T-helper 1 cell treated with Interleukin-12 subunit alpha and Interleukin-12 subunit beta and Interleukin-4 antibody, amounts not matched to agents 30 μg/mL and 1 μg/mL, for 36 hours (primary cell): ENCODE results near the gene TTLL8.
"Not testable (repeated sequence)": the region's sequence is repeated elsewhere in the genome, so short reads cannot be mapped to it uniquely, and the experiment has no call there.

Experiments used
- H3K27ac Mint-ChIP-seq: one replicate; pipeline ENCODE4 v1.8.0; 2021; ENCODE audit warnings: mild to moderate bottlenecking, mixed read lengths
- H3K27me3 Mint-ChIP-seq: one replicate; pipeline ENCODE4 v1.8.0; 2021; ENCODE audit warnings: low read depth, mixed read lengths
- H3K36me3 Mint-ChIP-seq: one replicate; pipeline ENCODE4 v1.8.0; 2021; ENCODE audit warnings: low read depth, mixed read lengths
- H3K4me1 Mint-ChIP-seq: one replicate; pipeline ENCODE4 v1.8.0; 2021; ENCODE audit warnings: low read depth, mixed read lengths
- H3K4me3 Mint-ChIP-seq: one replicate; pipeline ENCODE4 v1.8.0; 2021; ENCODE audit warnings: mild to moderate bottlenecking, moderate library complexity, mixed read lengths
- H3K9me3 Mint-ChIP-seq: one replicate; pipeline ENCODE4 v1.8.0; 2021; ENCODE audit warnings: mixed read lengths

Gene TTLL8

GRCh38 chr22:50087646-50088045, 29.5 kb upstream of the TTLL8 start:
- peaks cover 6% of the 10 kb centered on the region for H3K4me1 Mint-ChIP-seq
- H3K4me3 Mint-ChIP-seq = no peak overlapping the region
- peaks cover 17% of the 10 kb centered on the region for H3K27me3 Mint-ChIP-seq
- H3K27ac Mint-ChIP-seq = no peak overlapping the region
- peaks cover 5% of the 10 kb centered on the region for H3K9me3 Mint-ChIP-seq
- peaks cover 12% of the 10 kb centered on the region for H3K36me3 Mint-ChIP-seq

GRCh38 chr22:50086975-50087374, 28.9 kb upstream of the TTLL8 start:
- H3K4me3 Mint-ChIP-seq, H3K4me1 Mint-ChIP-seq, H3K9me3 Mint-ChIP-seq, H3K27ac Mint-ChIP-seq: not testable (repeated sequence)
- Mint-ChIP-seq H3K27me3 (peaks cover 17% of the 10 kb centered on the region), H3K36me3 (peaks cover 12% of the 10 kb centered on the region)

- H3K4me1 Mint-ChIP-seq = peaks cover 6% of the 10 kb centered on the region
- H3K27me3 Mint-ChIP-seq = peaks cover 17% of the 10 kb centered on the region
- no peak overlapping the region for H3K4me3 Mint-ChIP-seq
These were observed 28.4 kb upstream of the TTLL8 start for GRCh38 chr22:50086526-50086925.

GRCh38 chr22:50085211-50085972, 27.3 kb upstream of the TTLL8 start, which contains the start of gene MLC1:
MLC1 (minus strand) TSS chr22:50085426; CDS start chr22:50084902, 524 bp downstream.
- Mint-ChIP-seq H3K4me3 (peak within 1 kb of the TSS; percentile 42), H3K36me3 (peaks cover 12% of the 10 kb centered on the region), H3K4me1 (peaks cover 6% of the 10 kb centered on the region), H3K27me3 (peaks cover 17% of the 10 kb centered on the region), H3K9me3 (peaks cover 5% of the 10 kb centered on the region), H3K27ac (no peak within 1 kb of the TSS)

More at GRCh38 chr22:50086526-50086925, 28.4 kb upstream of the TTLL8 start:
- peaks cover 5% of the 10 kb centered on the region for H3K9me3 Mint-ChIP-seq
- no peak overlapping the region for H3K27ac Mint-ChIP-seq
- peaks cover 12% of the 10 kb centered on the region for H3K36me3 Mint-ChIP-seq

GRCh38 chr22:50084614-50085021, 26.5 kb upstream of the TTLL8 start:
- no peak overlapping the region for H3K27ac Mint-ChIP-seq
- H3K36me3 Mint-ChIP-seq = peaks cover 12% of the 10 kb centered on the region

DNA sequence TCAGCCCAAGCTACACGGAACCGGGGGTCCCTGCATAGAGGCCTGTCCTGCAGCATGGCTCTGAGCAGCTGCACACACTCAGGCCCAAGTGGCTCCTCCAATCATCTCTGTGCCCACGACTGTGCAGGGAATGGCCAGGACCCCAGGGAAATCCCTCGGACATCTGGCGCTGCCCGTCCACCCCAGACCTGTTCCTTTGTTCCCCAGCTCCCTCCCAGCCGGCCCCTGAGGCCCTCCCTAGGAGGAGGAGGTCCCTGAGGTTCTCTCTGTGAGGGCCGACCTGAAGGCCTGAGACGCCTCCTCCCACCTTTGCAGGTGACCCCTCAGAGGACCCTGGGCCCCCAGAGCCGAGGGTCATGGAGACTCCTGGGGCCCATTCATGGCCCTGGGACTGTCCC, 26.0 kb upstream of the TTLL8 start:
- Mint-ChIP-seq H3K27ac (no peak overlapping the region), H3K4me3 (no peak overlapping the region), H3K9me3 (peaks cover under 1% of the 10 kb centered on the region), H3K27me3 (peaks cover 17% of the 10 kb centered on the region), H3K4me1 (peaks cover 6% of the 10 kb centered on the region), H3K36me3 (peaks cover 11% of the 10 kb centered on the region)

More at GRCh38 chr22:50084614-50085021, 26.5 kb upstream of the TTLL8 start:
- peaks cover 6% of the 10 kb centered on the region for H3K4me1 Mint-ChIP-seq
- no peak overlapping the region for H3K4me3 Mint-ChIP-seq
- H3K27me3 Mint-ChIP-seq = peaks cover 17% of the 10 kb centered on the region
- H3K9me3 Mint-ChIP-seq = peaks cover 5% of the 10 kb centered on the region

- H3K36me3 Mint-ChIP-seq = peaks cover 9% of the 10 kb centered on the region
- peaks cover 17% of the 10 kb centered on the region for H3K27me3 Mint-ChIP-seq
- no peak overlapping the region for H3K4me3 Mint-ChIP-seq
- H3K27ac Mint-ChIP-seq = no peak overlapping the region
- H3K9me3 Mint-ChIP-seq = no peaks in the 10 kb centered on the region
- H3K4me1 Mint-ChIP-seq = peaks cover 6% of the 10 kb centered on the region
These were observed 25.5 kb upstream of the TTLL8 start for GRCh38 chr22:50083462-50084079.

DNA sequence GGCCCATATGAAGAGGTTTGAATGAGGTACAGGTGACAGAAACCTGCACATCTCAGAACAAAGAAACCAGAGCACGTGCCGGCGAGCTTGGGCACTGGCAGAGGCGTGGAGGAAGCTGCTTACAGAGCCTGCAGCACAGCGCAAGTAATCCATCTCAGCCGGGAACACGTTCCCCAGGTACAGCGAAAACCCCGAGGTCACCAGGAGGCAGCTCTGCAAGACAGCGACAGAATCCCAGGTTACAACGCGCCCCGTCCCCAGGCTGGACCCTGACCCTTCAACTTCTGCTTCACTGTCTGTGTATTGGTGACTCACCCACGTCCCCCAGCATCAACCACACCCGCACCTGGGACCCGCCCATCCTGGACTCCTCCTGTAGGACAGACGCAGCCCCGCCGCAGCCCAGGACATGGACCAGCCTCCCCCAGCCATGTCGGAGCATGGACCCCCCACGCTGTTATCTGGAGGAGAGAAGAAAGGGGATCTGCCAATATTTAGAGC, 24.9 kb upstream of the TTLL8 start:
- Mint-ChIP-seq H3K36me3 (peaks cover 9% of the 10 kb centered on the region), H3K9me3 (no peaks in the 10 kb centered on the region), H3K27ac (no peak overlapping the region), H3K4me1 (peaks cover 6% of the 10 kb centered on the region), H3K27me3 (peaks cover 17% of the 10 kb centered on the region), H3K4me3 (no peak overlapping the region)

GRCh38 chr22:50082197-50082715, 24.2 kb upstream of the TTLL8 start:
- no peak overlapping the region for H3K27ac Mint-ChIP-seq

DNA sequence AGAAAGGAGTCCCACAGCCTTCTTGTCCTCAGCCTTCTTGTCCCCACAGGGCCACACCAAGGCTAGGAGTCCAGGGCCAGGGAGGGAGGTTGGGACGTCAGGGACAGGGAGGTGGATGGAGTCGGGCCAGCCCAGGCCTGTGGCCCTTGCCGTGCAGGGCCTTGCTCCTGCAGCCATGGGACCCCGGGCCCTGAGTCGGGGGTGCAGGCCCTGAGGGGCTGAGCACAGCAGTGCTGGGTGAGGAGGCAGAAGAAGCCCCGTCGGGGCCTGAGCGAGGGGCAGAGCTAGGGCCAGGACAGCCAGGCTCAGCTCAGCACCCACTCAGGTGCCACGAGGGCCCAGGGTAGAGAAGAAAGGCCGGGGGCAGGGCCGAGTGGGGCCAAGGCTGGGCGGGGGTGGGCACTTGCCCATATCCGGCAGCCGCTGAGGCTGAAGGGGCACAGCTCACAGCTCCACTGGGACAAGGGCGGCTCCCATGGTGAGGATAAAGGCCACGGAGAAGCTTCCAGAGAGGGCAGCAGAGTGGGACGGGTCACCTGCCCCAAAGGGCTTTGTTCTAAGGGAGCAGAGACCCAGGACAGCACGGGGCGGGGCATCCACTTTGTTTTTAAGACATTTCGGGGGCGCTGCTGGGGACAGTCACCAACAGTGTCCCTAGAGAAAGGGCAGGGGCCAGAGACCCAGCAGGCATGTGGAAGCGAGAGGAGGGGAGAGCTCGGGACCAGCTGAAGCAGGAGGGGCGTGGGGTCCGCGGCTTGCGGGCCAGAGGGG, 23.5 kb upstream of the TTLL8 start:
- H3K36me3 Mint-ChIP-seq = peaks cover 2% of the 10 kb centered on the region
- peaks cover 7% of the 10 kb centered on the region for H3K27me3 Mint-ChIP-seq
- no peak overlapping the region for H3K4me3 Mint-ChIP-seq
- peaks cover 6% of the 10 kb centered on the region for H3K4me1 Mint-ChIP-seq
- no peak overlapping the region for H3K27ac Mint-ChIP-seq
- no peaks in the 10 kb centered on the region for H3K9me3 Mint-ChIP-seq

More at GRCh38 chr22:50082197-50082715, 24.2 kb upstream of the TTLL8 start:
- peaks cover 8% of the 10 kb centered on the region for H3K36me3 Mint-ChIP-seq
- H3K27me3 Mint-ChIP-seq = peaks cover 13% of the 10 kb centered on the region
- H3K4me3 Mint-ChIP-seq = no peak overlapping the region
- H3K9me3 Mint-ChIP-seq = no peaks in the 10 kb centered on the region
- H3K4me1 Mint-ChIP-seq = peaks cover 6% of the 10 kb centered on the region

GRCh38 chr22:50080077-50080465, 22.0 kb upstream of the TTLL8 start:
- Mint-ChIP-seq H3K27ac (no peak overlapping the region), H3K27me3 (peaks cover 1% of the 10 kb centered on the region), H3K4me3 (no peak overlapping the region), H3K4me1 (peaks cover under 1% of the 10 kb centered on the region), H3K9me3 (no peaks in the 10 kb centered on the region), H3K36me3 (no peaks in the 10 kb centered on the region)

DNA sequence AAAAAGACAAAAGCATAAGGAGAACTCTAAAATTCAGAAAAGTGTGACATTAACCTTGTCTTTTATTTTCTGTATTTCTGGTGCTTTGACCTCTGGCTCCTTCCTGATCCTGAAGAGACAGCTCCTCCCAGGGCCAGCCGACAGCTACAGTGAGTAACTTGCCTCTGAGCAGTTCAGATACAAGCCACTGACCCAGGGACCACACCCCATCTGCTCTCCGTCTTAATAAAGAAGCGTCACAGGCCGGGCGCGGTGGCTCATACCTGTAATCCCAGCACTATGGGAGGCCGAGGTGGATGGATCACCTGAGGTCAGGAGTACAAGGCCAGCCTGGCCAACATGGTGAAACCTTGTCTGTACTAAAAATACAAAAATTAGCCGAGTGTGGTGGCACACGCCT, 20.7 kb upstream of the TTLL8 start:
- no peaks in the 10 kb centered on the region for H3K9me3 Mint-ChIP-seq
- no peak overlapping the region for H3K4me3 Mint-ChIP-seq
- no peaks in the 10 kb centered on the region for H3K4me1 Mint-ChIP-seq
- no peaks in the 10 kb centered on the region for H3K27me3 Mint-ChIP-seq
- H3K27ac Mint-ChIP-seq = no peak overlapping the region
- no peaks in the 10 kb centered on the region for H3K36me3 Mint-ChIP-seq

DNA sequence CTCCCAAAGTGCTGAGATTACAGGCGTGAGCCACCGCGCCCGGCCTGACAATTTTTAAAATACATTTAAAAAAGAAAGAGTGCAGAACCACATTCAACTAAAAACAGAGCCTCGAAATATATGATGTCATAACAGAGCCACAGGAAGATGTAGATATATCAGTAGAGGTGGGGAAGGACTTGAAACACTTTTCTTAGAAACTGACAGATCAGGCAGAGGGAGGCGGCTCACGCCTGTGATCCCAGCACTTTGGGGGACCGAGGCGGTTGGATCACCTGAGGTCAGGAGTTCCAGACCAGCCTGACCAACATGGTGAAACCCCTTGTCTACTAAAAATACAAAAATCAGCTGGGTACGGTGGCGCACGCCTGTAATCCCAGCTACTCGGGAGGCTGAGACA, 20.1 kb upstream of the TTLL8 start:
- Mint-ChIP-seq H3K4me1 (no peaks in the 10 kb centered on the region), H3K4me3 (no peak overlapping the region), H3K27ac (no peak overlapping the region), H3K9me3 (no peaks in the 10 kb centered on the region), H3K36me3 (no peaks in the 10 kb centered on the region), H3K27me3 (no peaks in the 10 kb centered on the region)
